Ovary (tissue), 9 donors: Measurements from ENCODE around the gene CHCHD3. TPM values are rescaled to one million over a fixed set of nuclear protein-coding genes. Genes with fewer than 3 reads are reported as not detected.
"Not testable (repeated sequence)": the region's sequence is repeated elsewhere in the genome, so short reads cannot be mapped to it uniquely, and the experiment has no call there.

ENCODE experiments used
- DNase-seq, 5 donors: peaks; one replicate each; pipeline ENCODE4 v3.0.0-alpha.2; 2019 to 2020
- H3K27ac ChIP-seq, 2 donors: fragments of 200-600 bp; one replicate each; pipeline versions ENCODE4 v1.5.1 to v1.8.0; 2019 to 2022
- H3K27me3 ChIP-seq: fragments of 200-600 bp; one replicate; pipeline ENCODE4 v1.8.0; 2022
- H3K36me3 ChIP-seq: fragments of 200-600 bp; sonication (generic); one replicate; pipeline ENCODE4 v1.5.1; 2019
- H3K4me1 ChIP-seq: one replicate; pipeline ENCODE4 v1.8.1; 2013; ENCODE audit warnings: mild to moderate bottlenecking, moderate library complexity; ENCODE audit not compliant: insufficient read depth
- H3K4me3 ChIP-seq: fragments of 200-600 bp; sonication (generic); one replicate; pipeline ENCODE4 v1.5.1; 2017
- H3K9me3 ChIP-seq, 2 donors: fragments of 200-600 bp in 1 of 2; sonication (generic) in 1 of 2; one replicate each; pipeline versions ENCODE4 v1.5.1 to v1.8.1; 2013 to 2019; ENCODE audit warnings: mild to moderate bottlenecking in 1 of 2, moderate library complexity in 1 of 2
- CTCF ChIP-seq, 3 donors: fragments of 450-650 bp in 2 of 3; fragments of 200-600 bp in 1 of 3; IDR thresholded peaks; one replicate each; pipeline versions ENCODE4 v1.5.1 to v1.8.0; 2016 to 2022; ENCODE audit warnings: antibody characterized with exemption in 3 of 3, mild to moderate bottlenecking in 1 of 3
- EP300 ChIP-seq: sonication (generic); formaldehyde crosslinking; IDR thresholded peaks from one replicate; pipeline ENCODE4 v1.6.1; 2017; ENCODE audit warnings: antibody characterized with exemption
- POLR2A ChIP-seq: fragments of 450-650 bp; IDR thresholded peaks from one replicate; pipeline ENCODE4 v1.6.1; 2017; ENCODE audit warnings: antibody characterized with exemption, mild to moderate bottlenecking, moderate library complexity
- WGBS, 3 donors: extraction: QIAGEN DNeasy Blood & Tissue Kit in 1 of 3; methylation state at CpG; one replicate each; pipeline versions ENCODE4 v1.1.5 to v1.1.7; 2013 to 2017; 5-methylcytosine and 5-hydroxymethylcytosine counted together
- intact Hi-C, 4 donors: fragments of 100-400 bp; cut with DNase I; formaldehyde crosslinking; loops; one replicate each; pipeline versions ENCODE4 v1.11.0 to v1.15.1; 2022 to 2023
- polyA plus RNA-seq, 2 donors: library from polyadenylated mRNA; stranded (reverse); fragments of 200-250 nt in 1 of 2; fragments of 350-450 nt in 1 of 2; fragmentation: Illumina TruSeq in 1 of 2; extraction: RNeasy Lipid Tissue Mini Kit (QIAGEN cat#74804) in 1 of 2; gene quantifications; one replicate each; pipeline ENCODE4 v1.2.3, GENCODE V29; 2013 to 2014
- total RNA-seq, 7 donors: library from RNA; depleted of rRNA in 2 of 7; stranded (reverse); fragments of >200 nt in 2 of 7; fragmentation: NEBNext Ultra II Directional in 3 of 7; extraction: Animal tissue kit (Norgen Biotek cat#: 25700) in 3 of 7; gene quantifications; one replicate each; pipeline versions ENCODE4 v1.1.0 to v1.2.4, GENCODE V29; 2016 to 2023
- donor health status: DM: no; HTN: no; CAD: no; lungs with moderate emphysema.
- donor health status: DM: no; HTN: no; CAD: no.
- donor health status: Bipolar disorder and iron deficiency.
- donor health status: DM: yes; HTN: yes; CAD: no.
- donor health status: DM: no; HTN: no; CAD: no.
- donor health status: DM: yes; HTN: yes; CAD: no.

CHCHD3 gene
- total and polyA plus RNA-seq, 9 donors, result 31.4 to 59.1 (median 36.7) TPM

- Histone ChIP-seq H3K27me3 (no peaks in the 10 kb centered on the region), H3K9me3 (peaks cover 0 to 4% of the 10 kb centered on the region in 2 donors), H3K36me3 (no peaks in the 10 kb centered on the region), H3K4me1 (no peaks in the 10 kb centered on the region), H3K4me3 (no peak overlapping the region), H3K27ac (no peak overlapping the region)
- WGBS, 3 donors, result 81 to 83% (median 81%) methylated on average over 7 of the region's 7 CpGs
- no peak for TF ChIP-seq POLR2A
- TF ChIP-seq EP300, result no peak
- TF ChIP-seq CTCF (IDR thresholded peaks at IDR 0.05), result no peak
- intact Hi-C loops, result no loop called here
- DNase-seq, result no peak
Measured at GRCh38 chr7:132932296-132933071, 149.4 kb downstream of the CHCHD3 start.

DNA sequence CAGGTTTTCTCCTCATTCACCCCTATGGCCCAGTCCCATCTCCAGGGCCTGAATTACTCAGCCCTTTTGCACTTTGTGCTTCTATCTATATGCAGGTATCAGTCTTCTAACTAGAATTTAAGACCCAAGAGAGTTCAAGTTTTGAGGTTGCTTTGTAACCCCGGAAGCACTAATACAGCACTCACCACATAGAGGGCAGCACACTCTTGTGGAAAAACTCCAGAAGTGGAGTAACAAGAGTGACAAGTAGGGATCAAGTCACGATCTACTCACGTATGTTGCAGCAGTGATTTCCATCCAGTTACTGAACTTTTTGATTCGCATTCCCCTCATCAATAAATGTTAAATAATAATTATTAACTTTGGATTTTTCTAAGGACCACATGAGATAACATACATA is 151.0 kb downstream of the CHCHD3 start:
- Histone ChIP-seq H3K4me1 (no peaks in the 10 kb centered on the region), H3K27me3 (no peaks in the 10 kb centered on the region), H3K9me3 (peaks cover 0 to 3% of the 10 kb centered on the region in 2 donors), H3K27ac (no peak overlapping the region), H3K36me3 (no peaks in the 10 kb centered on the region), H3K4me3 (no peak overlapping the region)
- no peak for DNase-seq
- intact Hi-C loops, result no loop called here
- 92 to 95% (median 93%) methylated on average over 4 of the region's 4 CpGs for WGBS, 3 donors
- TF ChIP-seq EP300, result no peak
- TF ChIP-seq CTCF (IDR thresholded peaks at IDR 0.05), result no peak
- no peak for TF ChIP-seq POLR2A

DNA sequence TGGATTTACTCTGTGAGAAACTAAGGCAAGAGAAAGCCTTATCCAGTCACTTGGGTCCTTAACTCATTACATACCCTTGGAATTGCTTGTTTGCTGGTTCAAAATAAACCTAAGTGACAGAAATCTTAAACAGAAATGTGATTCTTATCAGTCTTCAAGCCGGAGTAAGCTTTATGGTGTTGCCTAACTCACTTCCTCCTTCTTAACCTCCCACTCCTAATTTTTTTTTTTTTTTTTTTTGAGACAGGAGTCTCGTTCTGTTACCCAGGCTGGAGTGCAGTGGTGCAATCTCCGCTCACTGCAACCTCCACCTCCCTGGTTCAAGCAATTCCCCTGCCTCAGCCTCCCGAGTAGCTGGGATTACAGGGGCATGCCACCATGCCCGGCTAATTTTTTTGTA is 151.9 kb downstream of the CHCHD3 start:
- H3K27me3 ChIP-seq, H3K27ac ChIP-seq, H3K36me3 ChIP-seq, H3K4me3 ChIP-seq, H3K9me3 ChIP-seq, DNase-seq, H3K4me1 ChIP-seq, intact Hi-C loops: not testable (repeated sequence)
- WGBS, 3 donors, result 94 to 97% (median 94%) methylated on average over 5 of the region's 5 CpGs

- H3K4me1 ChIP-seq, result no peaks in the 10 kb centered on the region
- no peak overlapping the region for H3K27ac ChIP-seq
- 95 to 98% (median 96%) methylated on average over 4 of the region's 4 CpGs for WGBS, 3 donors
- no peaks in the 10 kb centered on the region for H3K27me3 ChIP-seq
- no peak for TF ChIP-seq POLR2A
- TF ChIP-seq CTCF (IDR thresholded peaks at IDR 0.05), result no peak
- no peak for TF ChIP-seq EP300
- no peak for DNase-seq
- H3K9me3 ChIP-seq, result no peaks in the 10 kb centered on the region
- no peak overlapping the region for H3K4me3 ChIP-seq
- intact Hi-C loops, result no loop called here
- H3K36me3 ChIP-seq, result no peaks in the 10 kb centered on the region
Measured at GRCh38 chr7:132919771-132920170, 162.1 kb downstream of the CHCHD3 start.

DNA sequence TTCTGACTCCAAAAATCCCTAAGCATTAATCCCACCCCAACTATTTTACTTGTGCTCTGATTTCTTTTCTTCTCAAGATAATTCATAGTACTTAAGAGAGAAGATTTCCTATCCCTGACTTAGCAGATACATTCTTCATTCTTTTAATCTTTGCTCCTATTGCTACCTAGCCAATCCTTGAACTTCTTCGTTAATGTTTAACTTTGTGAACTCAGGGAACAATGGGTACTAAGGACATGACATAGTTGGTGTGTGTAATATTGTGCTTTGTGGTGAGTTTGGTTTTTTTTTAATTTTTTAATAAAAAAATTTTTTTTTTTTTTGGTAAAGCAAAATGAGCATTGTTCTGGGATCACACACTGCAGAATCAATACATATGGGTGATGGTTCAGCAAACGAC is 166.2 kb downstream of the CHCHD3 start:
- no peaks in the 10 kb centered on the region for H3K9me3 ChIP-seq
- H3K27ac ChIP-seq, result no peak overlapping the region
- TF ChIP-seq CTCF (IDR thresholded peaks at IDR 0.05), result no peak
- TF ChIP-seq POLR2A, result no peak
- no peak for TF ChIP-seq EP300
- DNase-seq, result no peak
- H3K27me3 ChIP-seq, result no peaks in the 10 kb centered on the region
- 81 to 93% (median 88%) methylated on average over 2 of the region's 2 CpGs for WGBS, 3 donors
- intact Hi-C loops, result no loop called here
- no peaks in the 10 kb centered on the region for H3K4me1 ChIP-seq
- H3K4me3 ChIP-seq, result no peak overlapping the region
- H3K36me3 ChIP-seq, result no peaks in the 10 kb centered on the region
